Body of pancreas (tissue), 4 donors: ENCODE data around the gene POLN. TPM values are rescaled to one million over a fixed set of nuclear protein-coding genes. Genes with fewer than 3 reads are reported as not detected.

ENCODE experiments used
- ATAC-seq: fragments of 150-250 bp; one replicate; pipeline ENCODE4 v1.9.1; 2016
- DNase-seq, 4 donors: peaks; one replicate each; pipeline ENCODE4 v3.0.0-alpha.2; 2019
- H3K27ac ChIP-seq, 4 donors: fragments of 200-600 bp; sonication (generic); 1 replicate in 3 of 4; 2 replicates in 1 of 4; pipeline versions ENCODE4 v1.5.1 to v1.6.1; 2016 to 2019; ENCODE audit warnings: mild to moderate bottlenecking in 1 of 4, mixed read lengths in 1 of 4, moderate library complexity in 1 of 4
- H3K27me3 ChIP-seq, 2 donors: fragments of 200-600 bp; sonication (generic); one replicate each; pipeline ENCODE4 v1.6.0; 2016; ENCODE audit warnings: mild to moderate bottlenecking in 1 of 2
- H3K36me3 ChIP-seq, 2 donors: fragments of 200-600 bp; sonication (generic); replicated peaks in 1 of 2; 2 replicates each; pipeline ENCODE4 v1.5.1; 2016; ENCODE audit warnings: low read depth in 2 of 2; ENCODE audit not compliant: insufficient read depth in 1 of 2
- H3K4me1 ChIP-seq: fragments of 200-600 bp; sonication (generic); one replicate; pipeline ENCODE4 v1.6.0; 2016
- H3K4me3 ChIP-seq, 2 donors: fragments of 200-600 bp; sonication (generic); 1 replicate in 1 of 2; 2 replicates in 1 of 2; pipeline ENCODE4 v1.5.1; 2016 to 2019
- H3K9me3 ChIP-seq, 3 donors: fragments of 200-600 bp; sonication (generic); 1 replicate in 2 of 3; 2 replicates in 1 of 3; pipeline ENCODE4 v1.5.1; 2016
- POLR2A ChIP-seq, 3 donors: fragments of 450-650 bp; IDR thresholded peaks; one replicate each; pipeline ENCODE4 v1.6.1; 2016; ENCODE audit warnings: antibody characterized with exemption in 3 of 3, mild to moderate bottlenecking in 2 of 3
- WGBS, 2 donors: methylation state at CpG; one replicate each; pipeline ENCODE4 v1.1.5; 2017; 5-methylcytosine and 5-hydroxymethylcytosine counted together
- intact Hi-C: fragments of 100-400 bp; cut with DNase I; formaldehyde crosslinking; loops from one replicate; pipeline ENCODE4 v1.15.1; 2023
- total RNA-seq, 2 donors: library from RNA; depleted of rRNA; stranded (reverse); fragments of >200 nt; gene quantifications; one replicate each; pipeline ENCODE4 v1.1.0, GENCODE V29; 2016
- TF ChIP-seq, protein P1 (sequence below), 7 experiments: fragments of 450-650 bp in 4 of 7; fragments of 200-600 bp in 3 of 7; sonication (generic) in 3 of 7; IDR thresholded peaks; one replicate each; pipeline ENCODE4 v1.5.1; 2016 to 2019; ENCODE audit warnings: antibody characterized with exemption in 7 of 7

Gene POLN
- total RNA-seq, 2 donors from 2014 or later, result 4.9 to 5.9 TPM

DNA sequence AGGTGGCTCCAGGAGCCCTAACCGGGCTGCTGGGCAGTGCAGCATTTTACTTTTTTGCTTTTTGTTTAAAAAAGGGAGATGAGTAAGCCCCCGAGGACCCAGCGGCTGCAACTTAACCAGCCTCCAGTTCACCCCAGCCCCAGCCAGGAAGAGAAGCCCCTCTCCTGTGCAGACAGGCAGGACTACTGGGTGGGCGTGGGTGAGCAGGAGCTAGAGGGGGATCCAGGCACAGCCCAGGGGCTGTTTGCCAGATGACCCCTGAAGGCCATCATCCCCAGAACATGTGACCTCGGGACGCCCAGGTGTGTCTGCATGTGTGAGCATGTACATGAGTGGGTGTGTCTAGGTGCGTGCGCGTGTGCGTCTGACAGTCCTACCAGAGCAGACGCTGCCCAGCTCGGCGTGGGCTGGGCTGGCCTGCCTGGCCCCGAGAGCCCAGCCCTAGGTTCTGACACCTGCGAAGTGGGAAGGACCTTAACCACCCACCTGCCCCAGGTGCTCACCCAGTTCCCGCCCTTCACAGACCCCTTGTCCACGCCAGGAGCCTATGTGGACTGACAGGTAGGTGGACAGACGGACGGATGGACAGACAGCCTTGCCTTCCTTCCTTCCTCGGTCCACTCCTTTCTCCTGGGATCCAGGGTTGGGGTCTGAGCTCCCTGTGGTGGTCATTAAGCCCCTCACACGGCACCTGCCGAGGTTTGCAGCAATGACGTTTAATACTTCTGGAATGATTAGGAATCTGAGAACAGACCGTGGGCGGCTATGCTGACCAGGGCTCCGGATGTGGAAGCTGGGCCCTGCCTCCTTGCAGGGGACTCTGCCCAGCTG lies 7.8 kb upstream of the POLN start:
- 84 to 90% methylated on average over 20 to 24 of the region's 26 CpGs for WGBS, 2 donors
- H3K4me1 ChIP-seq, result no peaks in the 10 kb centered on the region
- H3K9me3 ChIP-seq, result no peaks in the 10 kb centered on the region
- H3K4me3 ChIP-seq, result no peak overlapping the region
- peaks cover 0 to 34% of the 10 kb centered on the region in 2 donors for H3K36me3 ChIP-seq
- ATAC-seq (no peak), DNase-seq (peak in 3 of 4 donors; percentile 5 to 11 (median 11))
- intact Hi-C loops, result no loop called here
- no peak for TF ChIP-seq POLR2A (IDR thresholded peaks at IDR 0.05)
- TF ChIP-seq, protein P1, sequence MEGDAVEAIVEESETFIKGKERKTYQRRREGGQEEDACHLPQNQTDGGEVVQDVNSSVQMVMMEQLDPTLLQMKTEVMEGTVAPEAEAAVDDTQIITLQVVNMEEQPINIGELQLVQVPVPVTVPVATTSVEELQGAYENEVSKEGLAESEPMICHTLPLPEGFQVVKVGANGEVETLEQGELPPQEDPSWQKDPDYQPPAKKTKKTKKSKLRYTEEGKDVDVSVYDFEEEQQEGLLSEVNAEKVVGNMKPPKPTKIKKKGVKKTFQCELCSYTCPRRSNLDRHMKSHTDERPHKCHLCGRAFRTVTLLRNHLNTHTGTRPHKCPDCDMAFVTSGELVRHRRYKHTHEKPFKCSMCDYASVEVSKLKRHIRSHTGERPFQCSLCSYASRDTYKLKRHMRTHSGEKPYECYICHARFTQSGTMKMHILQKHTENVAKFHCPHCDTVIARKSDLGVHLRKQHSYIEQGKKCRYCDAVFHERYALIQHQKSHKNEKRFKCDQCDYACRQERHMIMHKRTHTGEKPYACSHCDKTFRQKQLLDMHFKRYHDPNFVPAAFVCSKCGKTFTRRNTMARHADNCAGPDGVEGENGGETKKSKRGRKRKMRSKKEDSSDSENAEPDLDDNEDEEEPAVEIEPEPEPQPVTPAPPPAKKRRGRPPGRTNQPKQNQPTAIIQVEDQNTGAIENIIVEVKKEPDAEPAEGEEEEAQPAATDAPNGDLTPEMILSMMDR (IDR thresholded peaks at IDR 0.05), result no peak
- no peak overlapping the region for H3K27ac ChIP-seq
- no peaks in the 10 kb centered on the region for H3K27me3 ChIP-seq

DNA sequence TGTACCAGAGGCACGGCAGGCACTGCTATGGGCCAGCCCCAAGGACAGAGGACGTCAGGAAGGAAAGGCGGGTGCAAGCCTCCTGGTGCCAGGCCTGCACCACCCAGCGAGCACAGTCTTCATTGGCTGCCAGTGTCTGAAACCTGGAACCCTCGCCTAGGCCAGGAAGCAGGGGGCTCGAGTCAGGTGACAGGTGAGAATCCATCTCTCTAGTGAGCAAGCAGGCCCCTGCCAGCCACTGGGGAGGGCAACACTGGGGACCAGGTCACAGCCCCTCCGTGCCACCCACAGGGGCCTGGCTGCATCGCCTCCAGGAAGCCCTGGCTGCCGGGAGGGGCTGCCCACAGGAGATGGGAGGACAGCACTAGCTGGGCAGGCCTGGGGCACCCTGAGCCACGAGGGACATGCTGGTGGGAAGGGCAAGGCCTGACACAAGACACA lies 6.9 kb upstream of the POLN start:
- 62 to 64% methylated on average over 8 to 9 of the region's 10 CpGs for WGBS, 2 donors
- peaks cover 0 to 30% of the 10 kb centered on the region in 2 donors for H3K36me3 ChIP-seq

DNA sequence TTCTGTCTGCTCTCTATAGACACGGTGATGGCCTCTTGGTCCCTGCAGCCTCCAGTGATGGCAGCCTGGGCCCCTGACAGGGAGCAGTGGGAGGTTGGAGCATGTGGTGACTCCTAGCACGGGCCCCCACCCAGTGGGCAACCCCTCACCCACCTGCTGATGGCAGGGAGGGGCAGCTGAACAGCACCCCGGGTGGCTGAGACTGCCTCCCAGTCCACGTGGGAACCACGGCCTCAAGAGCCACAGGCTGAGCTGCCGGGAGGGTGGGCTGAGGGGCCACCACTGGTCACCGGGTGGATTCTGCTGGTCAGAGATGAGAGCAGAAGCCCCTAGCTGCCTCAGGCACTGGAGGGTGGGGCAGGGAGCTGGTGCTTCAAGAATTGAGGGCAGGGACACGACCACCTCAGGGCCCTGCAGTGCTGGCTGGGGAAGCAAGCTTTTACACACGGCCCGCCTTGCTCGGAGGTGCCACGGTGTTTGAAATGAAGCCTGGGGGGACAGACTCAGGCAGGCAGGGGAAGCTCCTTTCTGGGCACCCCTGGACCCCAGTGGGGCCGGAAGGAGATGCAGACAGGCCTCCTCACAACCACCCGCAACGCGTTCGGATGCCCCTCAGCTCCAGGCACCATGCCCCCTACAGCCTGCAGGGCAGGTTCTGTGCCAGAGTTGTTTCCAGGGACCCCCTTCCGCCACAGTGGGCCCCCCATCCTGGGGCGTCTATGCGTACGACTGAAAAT lies 6.3 kb upstream of the POLN start:
- Histone ChIP-seq H3K27me3 (no peaks in the 10 kb centered on the region), H3K27ac (no peak overlapping the region), H3K36me3 (peaks cover 0 to 26% of the 10 kb centered on the region in 2 donors), H3K4me3 (no peak overlapping the region), H3K4me1 (no peaks in the 10 kb centered on the region), H3K9me3 (no peaks in the 10 kb centered on the region)
- WGBS, 2 donors, result 88 to 91% methylated on average over 6 to 21 of the region's 21 CpGs
- TF ChIP-seq, protein P1 (IDR thresholded peaks at IDR 0.05), result no peak
- no peak for TF ChIP-seq POLR2A (IDR thresholded peaks at IDR 0.05)
- ATAC-seq (no peak), DNase-seq (peak in 2 of 4 donors; percentile 9 to 10)
- intact Hi-C loops, result no loop called here

More for the DNA sequence above, 6.9 kb upstream of the POLN start:
- Histone ChIP-seq H3K4me1 (no peaks in the 10 kb centered on the region), H3K4me3 (no peak overlapping the region), H3K27ac (no peak overlapping the region), H3K9me3 (no peaks in the 10 kb centered on the region), H3K27me3 (no peaks in the 10 kb centered on the region)
- TF ChIP-seq, protein P1 (IDR thresholded peaks at IDR 0.05), result no peak
- TF ChIP-seq POLR2A (IDR thresholded peaks at IDR 0.05), result no peak
- intact Hi-C loops, result no loop called here
- ATAC-seq (no peak), DNase-seq (peak in 3 of 4 donors; percentile 5 to 13 (median 10))

DNA sequence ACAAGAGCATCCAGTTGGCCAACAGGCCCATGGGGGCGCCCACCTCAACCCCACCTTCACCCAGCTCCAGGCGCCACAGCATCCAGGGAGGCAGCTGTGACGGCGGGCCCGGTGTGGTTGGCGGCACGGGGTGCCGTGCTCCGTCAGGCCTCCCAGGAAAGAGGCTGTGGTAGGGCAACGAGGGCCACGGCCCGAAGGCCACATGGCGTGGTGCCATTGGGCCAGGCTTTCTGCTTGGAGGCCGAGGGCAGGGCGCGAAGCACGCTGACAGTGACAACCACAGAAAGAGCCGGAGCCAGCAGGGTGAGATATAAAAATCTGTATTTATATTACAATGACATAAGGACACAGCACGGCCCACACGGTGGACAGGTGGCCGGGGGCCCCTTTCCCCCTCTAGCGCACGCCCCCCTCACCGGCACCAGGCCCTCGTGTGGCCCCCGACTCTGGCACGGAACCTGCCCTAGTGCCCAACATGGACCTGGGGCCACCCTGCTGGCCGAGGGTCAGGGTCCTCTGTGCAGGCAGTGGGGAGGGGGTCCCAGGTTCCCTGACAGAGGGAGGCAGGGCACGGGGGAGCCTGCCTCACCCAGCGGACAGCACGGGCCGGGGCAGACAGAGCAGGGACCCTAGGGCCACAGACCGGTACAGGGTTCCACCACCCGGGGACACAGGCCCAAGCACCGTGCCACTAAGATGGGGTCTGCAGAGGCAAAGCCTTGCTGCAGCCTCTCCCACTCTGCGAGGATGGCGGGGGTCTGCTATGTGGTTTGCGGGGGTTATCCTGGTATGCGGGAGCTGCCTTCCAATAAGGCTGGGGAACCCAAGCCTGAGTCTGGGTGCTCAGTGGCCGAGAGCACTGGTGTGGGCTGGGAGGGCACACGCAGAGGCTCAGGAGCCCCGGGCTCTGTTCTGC lies 5.5 kb upstream of the POLN start:
- Histone ChIP-seq H3K36me3 (peaks cover 0 to 23% of the 10 kb centered on the region in 2 donors), H3K9me3 (no peaks in the 10 kb centered on the region), H3K4me3 (no peak overlapping the region), H3K4me1 (peaks cover 1% of the 10 kb centered on the region), H3K27ac (no peak overlapping the region), H3K27me3 (no peaks in the 10 kb centered on the region)
- DNase-seq, result peak in 3 of 4 donors; percentile 10 to 14 (median 13)
- intact Hi-C loops, result no loop called here
- no peak for ATAC-seq
- WGBS, 2 donors, result 83 to 88% methylated on average over 23 to 35 of the region's 42 CpGs
- TF ChIP-seq, protein P1 (IDR thresholded peaks at IDR 0.05), result no peak
- TF ChIP-seq POLR2A (IDR thresholded peaks at IDR 0.05), result no peak
